K562 (cell line): ENCODE results near the gene USP35. TPM values are rescaled to one million over a fixed set of nuclear protein-coding genes. Genes with fewer than 3 reads are reported as not detected.

Source experiments
- BCOR ChIP-seq: fragments of 450-650 bp; IDR thresholded peaks from 2 replicates; pipeline ENCODE4 v1.6.1; 2016
- FOXJ2 ChIP-seq: fragments of 200-800 bp; sonication (Bioruptor generic); IDR thresholded peaks from 2 replicates; pipeline ENCODE4 v1.6.1; 2016; ENCODE audit warnings: missing genetic modification characterization, missing compliant biosample characterization
- GTF2E2 ChIP-seq: fragments of 200-800 bp; sonication (Bioruptor generic); IDR thresholded peaks from 2 replicates; pipeline ENCODE4 v1.6.1; 2016; ENCODE audit warnings: missing genetic modification characterization, missing compliant biosample characterization
- RBM25 ChIP-seq: fragments of 200-400 bp; formaldehyde crosslinking; IDR thresholded peaks from 2 replicates; pipeline ENCODE4 v1.6.1; 2018; ENCODE audit warnings: low read length, low read depth, moderate library complexity; ENCODE audit not compliant: severe bottlenecking
- STAT5B ChIP-seq: fragments of 250-450 bp; sonication (Bioruptor Pico); IDR thresholded peaks from 2 replicates; pipeline ENCODE4 v1.8.0; 2021; ENCODE audit warnings: mild to moderate bottlenecking, inconsistent platforms
- TSC22D4 ChIP-seq: fragments of 450-650 bp; IDR thresholded peaks from 2 replicates; pipeline ENCODE4 v1.6.1; 2016; ENCODE audit warnings: missing genetic modification characterization, missing biosample characterization, control low read depth
- polyA plus RNA-seq, 8 experiments: library from polyadenylated mRNA; depleted of rRNA in 4 of 8; stranded (reverse) in 5 of 8; unstranded in 3 of 8; fragments of >200 nt; fragmentation: Nextera tagmentation in 2 of 8; fragmentation: Illumina TruSeq in 1 of 8; extraction: Ambion mirVana in 2 of 8; extraction: Trizol in 1 of 8; gene quantifications; 2 replicates each; pipeline versions ENCODE4 v1.2.1 to v1.2.3, GENCODE V29; 2011 to 2014; ENCODE audit warnings: inconsistent platforms in 1 of 8, missing spikeins in 1 of 8
- total RNA-seq, 7 experiments: library from RNA; depleted of rRNA in 6 of 7; stranded (reverse); fragments of >200 nt in 6 of 7; fragmentation: Illumina TruSeq in 2 of 7; extraction: Trizol in 2 of 7; gene quantifications; 2 replicates each; pipeline versions ENCODE4 v1.2.1 to v1.2.3, GENCODE V29; 2011 to 2021; ENCODE audit warnings: low replicate concordance in 1 of 7
- TF ChIP-seq, protein P1 (sequence below): fragments of 450-650 bp; IDR thresholded peaks from 2 replicates; pipeline ENCODE4 v1.6.1; 2016; ENCODE audit warnings: mild to moderate bottlenecking, moderate library complexity
- TF ChIP-seq, protein P2 (sequence below): sonication (generic); formaldehyde crosslinking; IDR thresholded peaks from 2 replicates; pipeline ENCODE4 v1.8.0; 2023; ENCODE audit warnings: missing genetic modification reagents, mild to moderate bottlenecking, borderline replicate concordance
- TF ChIP-seq, protein P3 (sequence below): sonication (generic); formaldehyde crosslinking; IDR thresholded peaks from 2 replicates; pipeline ENCODE4 v1.8.0; 2023; ENCODE audit warnings: mild to moderate bottlenecking, missing genetic modification reagents

USP35 gene
- total and polyA plus RNA-seq, 9 of the 15 experiments (the other 6 are each of a cell fraction or from before 2014, with no cell fraction given) = 0.01 to 4.8 (median 3.6) TPM

DNA sequence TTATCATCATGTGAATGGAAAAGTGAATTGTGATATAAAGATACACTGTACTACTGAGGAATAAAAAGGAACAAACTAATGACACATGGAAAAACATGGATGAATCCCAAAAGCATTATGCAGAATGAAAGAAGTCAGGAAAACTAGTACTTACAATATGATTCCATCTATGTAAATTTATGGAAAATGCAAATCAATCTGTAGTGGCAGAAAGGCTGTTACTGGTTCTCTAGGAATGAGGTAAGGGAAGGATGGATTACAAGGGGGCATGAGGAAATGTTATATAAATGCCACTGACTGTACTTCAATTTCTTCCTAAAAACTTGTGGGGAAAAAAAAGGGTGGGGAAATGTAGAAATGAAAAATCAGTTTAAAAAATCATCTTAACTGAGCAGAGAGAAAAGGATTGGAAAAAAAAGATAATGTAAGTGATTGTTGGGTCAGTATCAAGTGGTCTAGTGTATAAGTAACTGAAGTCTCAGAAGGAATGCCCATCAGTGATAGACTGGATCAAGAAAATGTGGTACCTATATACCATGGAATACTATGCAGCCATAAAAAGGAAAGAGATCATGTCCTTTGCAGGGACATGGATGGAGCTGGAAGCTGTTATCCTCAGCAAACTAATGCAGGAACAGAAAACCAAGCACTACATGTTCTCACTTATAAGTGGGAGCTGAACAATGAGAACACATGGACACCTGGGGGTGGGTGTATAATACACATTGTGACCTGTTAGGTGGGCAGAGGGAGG, 48.8 kb downstream of the USP35 start (continued):
- TF ChIP-seq, protein P1, sequence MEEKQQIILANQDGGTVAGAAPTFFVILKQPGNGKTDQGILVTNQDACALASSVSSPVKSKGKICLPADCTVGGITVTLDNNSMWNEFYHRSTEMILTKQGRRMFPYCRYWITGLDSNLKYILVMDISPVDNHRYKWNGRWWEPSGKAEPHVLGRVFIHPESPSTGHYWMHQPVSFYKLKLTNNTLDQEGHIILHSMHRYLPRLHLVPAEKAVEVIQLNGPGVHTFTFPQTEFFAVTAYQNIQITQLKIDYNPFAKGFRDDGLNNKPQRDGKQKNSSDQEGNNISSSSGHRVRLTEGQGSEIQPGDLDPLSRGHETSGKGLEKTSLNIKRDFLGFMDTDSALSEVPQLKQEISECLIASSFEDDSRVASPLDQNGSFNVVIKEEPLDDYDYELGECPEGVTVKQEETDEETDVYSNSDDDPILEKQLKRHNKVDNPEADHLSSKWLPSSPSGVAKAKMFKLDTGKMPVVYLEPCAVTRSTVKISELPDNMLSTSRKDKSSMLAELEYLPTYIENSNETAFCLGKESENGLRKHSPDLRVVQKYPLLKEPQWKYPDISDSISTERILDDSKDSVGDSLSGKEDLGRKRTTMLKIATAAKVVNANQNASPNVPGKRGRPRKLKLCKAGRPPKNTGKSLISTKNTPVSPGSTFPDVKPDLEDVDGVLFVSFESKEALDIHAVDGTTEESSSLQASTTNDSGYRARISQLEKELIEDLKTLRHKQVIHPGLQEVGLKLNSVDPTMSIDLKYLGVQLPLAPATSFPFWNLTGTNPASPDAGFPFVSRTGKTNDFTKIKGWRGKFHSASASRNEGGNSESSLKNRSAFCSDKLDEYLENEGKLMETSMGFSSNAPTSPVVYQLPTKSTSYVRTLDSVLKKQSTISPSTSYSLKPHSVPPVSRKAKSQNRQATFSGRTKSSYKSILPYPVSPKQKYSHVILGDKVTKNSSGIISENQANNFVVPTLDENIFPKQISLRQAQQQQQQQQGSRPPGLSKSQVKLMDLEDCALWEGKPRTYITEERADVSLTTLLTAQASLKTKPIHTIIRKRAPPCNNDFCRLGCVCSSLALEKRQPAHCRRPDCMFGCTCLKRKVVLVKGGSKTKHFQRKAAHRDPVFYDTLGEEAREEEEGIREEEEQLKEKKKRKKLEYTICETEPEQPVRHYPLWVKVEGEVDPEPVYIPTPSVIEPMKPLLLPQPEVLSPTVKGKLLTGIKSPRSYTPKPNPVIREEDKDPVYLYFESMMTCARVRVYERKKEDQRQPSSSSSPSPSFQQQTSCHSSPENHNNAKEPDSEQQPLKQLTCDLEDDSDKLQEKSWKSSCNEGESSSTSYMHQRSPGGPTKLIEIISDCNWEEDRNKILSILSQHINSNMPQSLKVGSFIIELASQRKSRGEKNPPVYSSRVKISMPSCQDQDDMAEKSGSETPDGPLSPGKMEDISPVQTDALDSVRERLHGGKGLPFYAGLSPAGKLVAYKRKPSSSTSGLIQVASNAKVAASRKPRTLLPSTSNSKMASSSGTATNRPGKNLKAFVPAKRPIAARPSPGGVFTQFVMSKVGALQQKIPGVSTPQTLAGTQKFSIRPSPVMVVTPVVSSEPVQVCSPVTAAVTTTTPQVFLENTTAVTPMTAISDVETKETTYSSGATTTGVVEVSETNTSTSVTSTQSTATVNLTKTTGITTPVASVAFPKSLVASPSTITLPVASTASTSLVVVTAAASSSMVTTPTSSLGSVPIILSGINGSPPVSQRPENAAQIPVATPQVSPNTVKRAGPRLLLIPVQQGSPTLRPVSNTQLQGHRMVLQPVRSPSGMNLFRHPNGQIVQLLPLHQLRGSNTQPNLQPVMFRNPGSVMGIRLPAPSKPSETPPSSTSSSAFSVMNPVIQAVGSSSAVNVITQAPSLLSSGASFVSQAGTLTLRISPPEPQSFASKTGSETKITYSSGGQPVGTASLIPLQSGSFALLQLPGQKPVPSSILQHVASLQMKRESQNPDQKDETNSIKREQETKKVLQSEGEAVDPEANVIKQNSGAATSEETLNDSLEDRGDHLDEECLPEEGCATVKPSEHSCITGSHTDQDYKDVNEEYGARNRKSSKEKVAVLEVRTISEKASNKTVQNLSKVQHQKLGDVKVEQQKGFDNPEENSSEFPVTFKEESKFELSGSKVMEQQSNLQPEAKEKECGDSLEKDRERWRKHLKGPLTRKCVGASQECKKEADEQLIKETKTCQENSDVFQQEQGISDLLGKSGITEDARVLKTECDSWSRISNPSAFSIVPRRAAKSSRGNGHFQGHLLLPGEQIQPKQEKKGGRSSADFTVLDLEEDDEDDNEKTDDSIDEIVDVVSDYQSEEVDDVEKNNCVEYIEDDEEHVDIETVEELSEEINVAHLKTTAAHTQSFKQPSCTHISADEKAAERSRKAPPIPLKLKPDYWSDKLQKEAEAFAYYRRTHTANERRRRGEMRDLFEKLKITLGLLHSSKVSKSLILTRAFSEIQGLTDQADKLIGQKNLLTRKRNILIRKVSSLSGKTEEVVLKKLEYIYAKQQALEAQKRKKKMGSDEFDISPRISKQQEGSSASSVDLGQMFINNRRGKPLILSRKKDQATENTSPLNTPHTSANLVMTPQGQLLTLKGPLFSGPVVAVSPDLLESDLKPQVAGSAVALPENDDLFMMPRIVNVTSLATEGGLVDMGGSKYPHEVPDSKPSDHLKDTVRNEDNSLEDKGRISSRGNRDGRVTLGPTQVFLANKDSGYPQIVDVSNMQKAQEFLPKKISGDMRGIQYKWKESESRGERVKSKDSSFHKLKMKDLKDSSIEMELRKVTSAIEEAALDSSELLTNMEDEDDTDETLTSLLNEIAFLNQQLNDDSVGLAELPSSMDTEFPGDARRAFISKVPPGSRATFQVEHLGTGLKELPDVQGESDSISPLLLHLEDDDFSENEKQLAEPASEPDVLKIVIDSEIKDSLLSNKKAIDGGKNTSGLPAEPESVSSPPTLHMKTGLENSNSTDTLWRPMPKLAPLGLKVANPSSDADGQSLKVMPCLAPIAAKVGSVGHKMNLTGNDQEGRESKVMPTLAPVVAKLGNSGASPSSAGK = no peak
- TF ChIP-seq FOXJ2 (no peak), RBM25 (peak; percentile 30), STAT5B (no peak), GTF2E2 (no peak), TSC22D4 (tag) (no peak), BCOR (peak; percentile 37; the same call in 1 of the 2 replicates)
- TF ChIP-seq, protein P2, sequence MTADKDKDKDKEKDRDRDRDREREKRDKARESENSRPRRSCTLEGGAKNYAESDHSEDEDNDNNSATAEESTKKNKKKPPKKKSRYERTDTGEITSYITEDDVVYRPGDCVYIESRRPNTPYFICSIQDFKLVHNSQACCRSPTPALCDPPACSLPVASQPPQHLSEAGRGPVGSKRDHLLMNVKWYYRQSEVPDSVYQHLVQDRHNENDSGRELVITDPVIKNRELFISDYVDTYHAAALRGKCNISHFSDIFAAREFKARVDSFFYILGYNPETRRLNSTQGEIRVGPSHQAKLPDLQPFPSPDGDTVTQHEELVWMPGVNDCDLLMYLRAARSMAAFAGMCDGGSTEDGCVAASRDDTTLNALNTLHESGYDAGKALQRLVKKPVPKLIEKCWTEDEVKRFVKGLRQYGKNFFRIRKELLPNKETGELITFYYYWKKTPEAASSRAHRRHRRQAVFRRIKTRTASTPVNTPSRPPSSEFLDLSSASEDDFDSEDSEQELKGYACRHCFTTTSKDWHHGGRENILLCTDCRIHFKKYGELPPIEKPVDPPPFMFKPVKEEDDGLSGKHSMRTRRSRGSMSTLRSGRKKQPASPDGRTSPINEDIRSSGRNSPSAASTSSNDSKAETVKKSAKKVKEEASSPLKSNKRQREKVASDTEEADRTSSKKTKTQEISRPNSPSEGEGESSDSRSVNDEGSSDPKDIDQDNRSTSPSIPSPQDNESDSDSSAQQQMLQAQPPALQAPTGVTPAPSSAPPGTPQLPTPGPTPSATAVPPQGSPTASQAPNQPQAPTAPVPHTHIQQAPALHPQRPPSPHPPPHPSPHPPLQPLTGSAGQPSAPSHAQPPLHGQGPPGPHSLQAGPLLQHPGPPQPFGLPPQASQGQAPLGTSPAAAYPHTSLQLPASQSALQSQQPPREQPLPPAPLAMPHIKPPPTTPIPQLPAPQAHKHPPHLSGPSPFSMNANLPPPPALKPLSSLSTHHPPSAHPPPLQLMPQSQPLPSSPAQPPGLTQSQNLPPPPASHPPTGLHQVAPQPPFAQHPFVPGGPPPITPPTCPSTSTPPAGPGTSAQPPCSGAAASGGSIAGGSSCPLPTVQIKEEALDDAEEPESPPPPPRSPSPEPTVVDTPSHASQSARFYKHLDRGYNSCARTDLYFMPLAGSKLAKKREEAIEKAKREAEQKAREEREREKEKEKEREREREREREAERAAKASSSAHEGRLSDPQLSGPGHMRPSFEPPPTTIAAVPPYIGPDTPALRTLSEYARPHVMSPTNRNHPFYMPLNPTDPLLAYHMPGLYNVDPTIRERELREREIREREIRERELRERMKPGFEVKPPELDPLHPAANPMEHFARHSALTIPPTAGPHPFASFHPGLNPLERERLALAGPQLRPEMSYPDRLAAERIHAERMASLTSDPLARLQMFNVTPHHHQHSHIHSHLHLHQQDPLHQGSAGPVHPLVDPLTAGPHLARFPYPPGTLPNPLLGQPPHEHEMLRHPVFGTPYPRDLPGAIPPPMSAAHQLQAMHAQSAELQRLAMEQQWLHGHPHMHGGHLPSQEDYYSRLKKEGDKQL (CRISPR knock-in tag) = no peak
- TF ChIP-seq, protein P3, sequence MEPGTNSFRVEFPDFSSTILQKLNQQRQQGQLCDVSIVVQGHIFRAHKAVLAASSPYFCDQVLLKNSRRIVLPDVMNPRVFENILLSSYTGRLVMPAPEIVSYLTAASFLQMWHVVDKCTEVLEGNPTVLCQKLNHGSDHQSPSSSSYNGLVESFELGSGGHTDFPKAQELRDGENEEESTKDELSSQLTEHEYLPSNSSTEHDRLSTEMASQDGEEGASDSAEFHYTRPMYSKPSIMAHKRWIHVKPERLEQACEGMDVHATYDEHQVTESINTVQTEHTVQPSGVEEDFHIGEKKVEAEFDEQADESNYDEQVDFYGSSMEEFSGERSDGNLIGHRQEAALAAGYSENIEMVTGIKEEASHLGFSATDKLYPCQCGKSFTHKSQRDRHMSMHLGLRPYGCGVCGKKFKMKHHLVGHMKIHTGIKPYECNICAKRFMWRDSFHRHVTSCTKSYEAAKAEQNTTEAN (CRISPR knock-in tag) = no peak
